ENCODE measurements around the gene TNRC6B.

TNRC6B gene

DNA sequence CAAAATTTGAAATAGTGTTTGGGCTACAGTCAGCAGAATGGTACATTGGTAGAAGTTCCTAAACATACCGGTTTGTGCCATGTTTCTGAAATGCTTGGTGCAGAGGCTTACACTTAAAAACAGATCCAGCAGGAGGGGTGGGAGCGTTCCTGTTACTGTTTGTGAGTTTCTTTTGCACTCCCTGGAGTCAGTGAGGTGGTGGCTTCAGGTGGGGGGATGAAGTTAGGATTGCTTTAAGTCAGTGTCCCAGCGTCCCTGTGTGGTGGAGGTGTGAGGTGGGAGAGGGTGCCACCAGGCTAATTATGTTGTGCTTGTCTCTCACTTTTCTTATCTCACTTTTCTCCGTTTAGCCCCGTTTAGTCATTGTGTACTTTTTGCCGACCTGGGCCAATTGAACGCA is 9.7 kb downstream of the TNRC6B start:
- Histone ChIP-seq H3K4me3 (replicated peaks; ENCODE audit: insufficient read depth, low read length) (no peak overlapping the region), H3K27ac (replicated peaks) (no peak overlapping the region), H3K27me3 (ENCODE audit: insufficient read depth, poor library complexity, severe bottlenecking) (no peaks in the 10 kb centered on the region)
- DNase-seq (ENCODE audit: low read depth in 1 of 2, low spot score in 1 of 2): no peak
- no peak for TF ChIP-seq GABPA (IDR thresholded peaks at IDR 0.05; ENCODE audit: low read depth)

DNA sequence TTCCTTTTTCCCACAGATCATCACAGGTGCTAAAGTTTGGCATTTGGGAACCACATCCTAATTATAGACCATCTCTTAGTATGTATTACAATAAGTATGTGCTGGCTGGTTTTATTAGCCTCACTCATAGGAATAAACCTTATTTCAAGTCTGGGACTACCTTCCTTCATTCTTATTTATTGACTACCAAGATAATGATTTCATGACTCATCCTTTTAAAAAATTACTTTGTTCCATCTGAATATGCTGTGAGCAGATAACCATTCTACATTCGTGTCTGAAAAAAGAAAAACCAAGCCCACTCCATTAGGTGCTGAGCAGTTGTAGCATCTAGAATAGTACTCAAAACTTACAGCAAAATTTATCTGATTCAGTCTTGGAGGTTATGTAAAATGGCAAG is 12.3 kb downstream of the TNRC6B start:
- H3K27me3 ChIP-seq (ENCODE audit: insufficient read depth, poor library complexity, severe bottlenecking): no peaks in the 10 kb centered on the region
- H3K4me3 ChIP-seq (replicated peaks; ENCODE audit: insufficient read depth, low read length): no peak overlapping the region
- DNase-seq (ENCODE audit: low read depth in 1 of 2, low spot score in 1 of 2): no peak
- H3K27ac ChIP-seq (replicated peaks): no peak overlapping the region
- TF ChIP-seq, protein P1, sequence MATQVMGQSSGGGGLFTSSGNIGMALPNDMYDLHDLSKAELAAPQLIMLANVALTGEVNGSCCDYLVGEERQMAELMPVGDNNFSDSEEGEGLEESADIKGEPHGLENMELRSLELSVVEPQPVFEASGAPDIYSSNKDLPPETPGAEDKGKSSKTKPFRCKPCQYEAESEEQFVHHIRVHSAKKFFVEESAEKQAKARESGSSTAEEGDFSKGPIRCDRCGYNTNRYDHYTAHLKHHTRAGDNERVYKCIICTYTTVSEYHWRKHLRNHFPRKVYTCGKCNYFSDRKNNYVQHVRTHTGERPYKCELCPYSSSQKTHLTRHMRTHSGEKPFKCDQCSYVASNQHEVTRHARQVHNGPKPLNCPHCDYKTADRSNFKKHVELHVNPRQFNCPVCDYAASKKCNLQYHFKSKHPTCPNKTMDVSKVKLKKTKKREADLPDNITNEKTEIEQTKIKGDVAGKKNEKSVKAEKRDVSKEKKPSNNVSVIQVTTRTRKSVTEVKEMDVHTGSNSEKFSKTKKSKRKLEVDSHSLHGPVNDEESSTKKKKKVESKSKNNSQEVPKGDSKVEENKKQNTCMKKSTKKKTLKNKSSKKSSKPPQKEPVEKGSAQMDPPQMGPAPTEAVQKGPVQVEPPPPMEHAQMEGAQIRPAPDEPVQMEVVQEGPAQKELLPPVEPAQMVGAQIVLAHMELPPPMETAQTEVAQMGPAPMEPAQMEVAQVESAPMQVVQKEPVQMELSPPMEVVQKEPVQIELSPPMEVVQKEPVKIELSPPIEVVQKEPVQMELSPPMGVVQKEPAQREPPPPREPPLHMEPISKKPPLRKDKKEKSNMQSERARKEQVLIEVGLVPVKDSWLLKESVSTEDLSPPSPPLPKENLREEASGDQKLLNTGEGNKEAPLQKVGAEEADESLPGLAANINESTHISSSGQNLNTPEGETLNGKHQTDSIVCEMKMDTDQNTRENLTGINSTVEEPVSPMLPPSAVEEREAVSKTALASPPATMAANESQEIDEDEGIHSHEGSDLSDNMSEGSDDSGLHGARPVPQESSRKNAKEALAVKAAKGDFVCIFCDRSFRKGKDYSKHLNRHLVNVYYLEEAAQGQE (IDR thresholded peaks at IDR 0.05; ENCODE audit: insufficient replicate concordance, low read depth): no peak
- TF ChIP-seq, protein P2, sequence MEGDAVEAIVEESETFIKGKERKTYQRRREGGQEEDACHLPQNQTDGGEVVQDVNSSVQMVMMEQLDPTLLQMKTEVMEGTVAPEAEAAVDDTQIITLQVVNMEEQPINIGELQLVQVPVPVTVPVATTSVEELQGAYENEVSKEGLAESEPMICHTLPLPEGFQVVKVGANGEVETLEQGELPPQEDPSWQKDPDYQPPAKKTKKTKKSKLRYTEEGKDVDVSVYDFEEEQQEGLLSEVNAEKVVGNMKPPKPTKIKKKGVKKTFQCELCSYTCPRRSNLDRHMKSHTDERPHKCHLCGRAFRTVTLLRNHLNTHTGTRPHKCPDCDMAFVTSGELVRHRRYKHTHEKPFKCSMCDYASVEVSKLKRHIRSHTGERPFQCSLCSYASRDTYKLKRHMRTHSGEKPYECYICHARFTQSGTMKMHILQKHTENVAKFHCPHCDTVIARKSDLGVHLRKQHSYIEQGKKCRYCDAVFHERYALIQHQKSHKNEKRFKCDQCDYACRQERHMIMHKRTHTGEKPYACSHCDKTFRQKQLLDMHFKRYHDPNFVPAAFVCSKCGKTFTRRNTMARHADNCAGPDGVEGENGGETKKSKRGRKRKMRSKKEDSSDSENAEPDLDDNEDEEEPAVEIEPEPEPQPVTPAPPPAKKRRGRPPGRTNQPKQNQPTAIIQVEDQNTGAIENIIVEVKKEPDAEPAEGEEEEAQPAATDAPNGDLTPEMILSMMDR (IDR thresholded peaks at IDR 0.05; ENCODE audit: insufficient read depth, low read length): no peak
- no peak for TF ChIP-seq GABPA (IDR thresholded peaks at IDR 0.05; ENCODE audit: low read depth)
- TF ChIP-seq SPI1 (IDR thresholded peaks at IDR 0.05; ENCODE audit: borderline replicate concordance, low read depth): no peak
- TF ChIP-seq POLR2AphosphoS5 (IDR thresholded peaks at IDR 0.05; ENCODE audit: low read depth): no peak

DNA sequence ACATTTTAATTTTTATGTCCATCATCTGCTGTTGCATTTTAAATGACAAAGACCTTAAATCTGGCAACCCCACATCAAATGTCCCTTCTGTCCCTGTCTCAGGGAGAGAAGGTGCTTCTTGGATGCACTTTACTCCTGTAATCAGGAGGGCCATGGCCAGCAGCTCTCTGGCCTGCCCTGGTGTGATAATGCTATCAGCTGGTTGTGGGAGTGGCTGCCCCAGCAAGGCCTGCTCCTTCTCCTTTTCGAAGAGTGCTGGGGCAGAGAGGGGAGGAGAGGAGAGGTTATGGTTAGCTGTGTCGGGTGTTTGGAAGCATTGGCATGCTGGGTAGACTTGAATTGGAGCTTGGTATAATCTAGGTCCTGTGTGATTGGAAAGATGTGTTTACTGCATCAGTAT is 12.8 kb downstream of the TNRC6B start:
- peak in 1 of 2 experiments; percentile 41 for DNase-seq (ENCODE audit: low read depth in 1 of 2, low spot score in 1 of 2)
- H3K27ac ChIP-seq (replicated peaks): no peak overlapping the region
- no peaks in the 10 kb centered on the region for H3K27me3 ChIP-seq (ENCODE audit: insufficient read depth, poor library complexity, severe bottlenecking)
- TF ChIP-seq POLR2AphosphoS5 (IDR thresholded peaks at IDR 0.05; ENCODE audit: low read depth) (no peak), SPI1 (IDR thresholded peaks at IDR 0.05; ENCODE audit: borderline replicate concordance, low read depth) (no peak), GABPA (IDR thresholded peaks at IDR 0.05; ENCODE audit: low read depth) (no peak)
- TF ChIP-seq, protein P1 (IDR thresholded peaks at IDR 0.05; ENCODE audit: insufficient replicate concordance, low read depth): no peak
- TF ChIP-seq, protein P2 (IDR thresholded peaks at IDR 0.05; ENCODE audit: insufficient read depth, low read length): no peak
- no peak overlapping the region for H3K4me3 ChIP-seq (replicated peaks; ENCODE audit: insufficient read depth, low read length)

DNA sequence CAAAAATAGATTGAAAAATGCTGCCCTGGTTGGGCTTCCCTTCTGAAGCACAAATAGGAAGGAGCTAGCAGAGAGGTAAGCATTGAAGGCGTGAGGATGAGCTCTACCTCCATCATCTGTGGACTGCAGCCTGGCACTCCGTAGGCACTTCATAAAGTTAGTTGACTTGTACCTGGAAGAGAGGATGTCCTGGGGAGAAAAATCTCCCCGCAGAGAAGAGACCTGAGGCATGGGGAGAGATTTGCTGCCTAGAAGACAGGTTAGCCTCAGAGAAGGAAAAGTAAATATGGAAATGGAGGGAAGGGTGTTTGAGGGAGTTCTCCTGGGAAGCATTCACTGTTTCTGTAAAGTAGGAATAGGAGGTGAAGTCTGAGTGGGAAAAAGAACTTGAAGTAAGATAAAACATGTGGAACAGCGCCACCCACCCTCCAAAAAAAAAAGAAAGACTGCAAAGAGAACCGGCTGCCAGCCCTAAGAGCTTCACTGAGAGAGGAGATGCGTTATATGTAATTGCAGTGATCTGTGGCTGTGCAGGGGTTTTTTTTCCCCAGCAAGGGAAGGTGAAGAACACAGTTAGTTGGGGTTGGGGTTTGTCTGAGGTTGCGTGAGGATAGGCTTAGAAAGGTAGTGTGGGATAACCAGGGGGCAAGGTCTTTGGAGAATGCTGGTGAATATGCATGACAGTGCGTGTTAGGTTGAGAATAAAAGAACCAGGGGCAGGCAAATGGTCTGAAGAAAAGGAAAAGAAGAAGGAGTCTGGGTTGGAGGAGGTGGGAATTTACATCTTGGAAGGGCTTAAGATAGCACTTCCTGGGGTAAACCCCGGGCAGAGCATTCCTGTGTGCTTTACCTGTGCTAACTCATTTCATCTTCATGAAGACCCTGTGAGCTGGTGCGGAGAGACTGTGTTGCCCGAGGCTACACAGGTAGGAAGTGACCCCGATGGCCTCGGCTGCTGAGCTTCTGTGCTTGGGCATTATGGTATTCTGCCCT is 16.0 kb downstream of the TNRC6B start:
- H3K4me3 ChIP-seq (replicated peaks; ENCODE audit: insufficient read depth, low read length): no peak overlapping the region
- no peak overlapping the region for H3K27ac ChIP-seq (replicated peaks)
- DNase-seq (ENCODE audit: low read depth in 1 of 2, low spot score in 1 of 2): no peak
- TF ChIP-seq, protein P2 (IDR thresholded peaks at IDR 0.05; ENCODE audit: insufficient read depth, low read length): peak; percentile 3
- TF ChIP-seq POLR2AphosphoS5 (IDR thresholded peaks at IDR 0.05; ENCODE audit: low read depth) (no peak), GABPA (IDR thresholded peaks at IDR 0.05; ENCODE audit: low read depth) (no peak), SPI1 (IDR thresholded peaks at IDR 0.05; ENCODE audit: borderline replicate concordance, low read depth) (no peak)
- TF ChIP-seq, protein P1 (IDR thresholded peaks at IDR 0.05; ENCODE audit: insufficient replicate concordance, low read depth): no peak
- H3K27me3 ChIP-seq (ENCODE audit: insufficient read depth, poor library complexity, severe bottlenecking): no peaks in the 10 kb centered on the region

Measured in HL-60 (cell line).